ENCODE data around the gene OGN. TPM values are rescaled to one million over a fixed set of nuclear protein-coding genes. Genes with fewer than 3 reads are reported as not detected.

OGN gene
- total and polyA plus RNA-seq, 2 donors (not counting 3 experiments of a cell fraction or from before 2014, with no cell fraction given): not detected

DNA sequence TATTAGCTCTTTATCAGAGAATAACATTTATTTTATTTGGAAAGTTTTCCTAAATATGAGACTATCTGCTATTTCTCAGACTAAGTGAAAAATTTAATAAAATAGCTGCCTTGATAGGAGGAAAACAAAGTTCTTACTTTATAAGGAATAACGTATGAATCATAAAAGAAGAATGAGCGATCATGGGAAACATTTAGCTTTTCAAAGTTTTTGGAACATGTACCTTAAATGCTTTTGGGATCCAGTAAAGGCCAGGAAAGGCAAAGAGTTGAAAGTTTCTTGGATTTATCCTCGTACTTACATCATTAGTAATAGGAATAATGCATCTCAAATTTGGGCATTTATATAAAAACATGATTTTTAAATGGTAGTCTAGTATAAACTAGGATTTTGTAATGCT, 19.4 kb downstream of the OGN start:
- H3K27ac ChIP-seq (ENCODE audit: insufficient read depth, low read depth, low read length): no peak overlapping the region
- no peaks in the 10 kb centered on the region for H3K27me3 ChIP-seq (ENCODE audit: control insufficient read depth in 2 of 2, insufficient read depth in 2 of 2, low read length in 2 of 2)
- peak; percentile 24 for DNase-seq (ENCODE audit: low read depth, low spot score)
- H3K9ac ChIP-seq (replicated peaks; ENCODE audit: extremely low read depth, insufficient read depth, low read length): peak overlapping the region; percentile 6
- no peaks in the 10 kb centered on the region for H3K9me1 ChIP-seq (replicated peaks; ENCODE audit: control insufficient read depth, extremely low read depth, insufficient read depth, low read length)
- ChIA-PET POLR2A (no interaction called here), CTCF (interaction anchor here (1.1 to 1.5 kb wide), 2 partner anchors 32 to 192 kb away, joined by 3 read pairs; no protein-coding TSS in a partner anchor)
- intact Hi-C loops (cut with micrococcal nuclease): no loop called here
- H3K4me2 ChIP-seq (ENCODE audit: insufficient read depth, low read length): peak overlapping the region; percentile 4
- dilution Hi-C loops (cut with MboI; ENCODE audit: extremely low pct_ligation_motif_present, low sequenced_read_pairs): no loop called here
- no peak for FAIRE-seq
- no peaks in the 10 kb centered on the region for H3K9me3 ChIP-seq (replicated peaks; ENCODE audit: control insufficient read depth, insufficient read depth, low read length)
- TF ChIP-seq EZH2 (IDR thresholded peaks at IDR 0.05; ENCODE audit: borderline replicate concordance, low read depth, low read length, severe bottlenecking): no peak
- TF ChIP-seq POLR2A (IDR thresholded peaks at IDR 0.05; ENCODE audit: low read depth, low read length): no peak
- no peak for TF ChIP-seq FOS (IDR thresholded peaks at IDR 0.05; ENCODE audit: borderline replicate concordance, insufficient read depth, low read length)
- no peaks in the 10 kb centered on the region for H3K79me2 ChIP-seq (ENCODE audit: control insufficient read depth, insufficient read depth, low read length)
- BruUV-seq (replicated peaks): no TSS peak
- no peaks in the 10 kb centered on the region for H3K36me3 ChIP-seq (ENCODE audit: control insufficient read depth in 2 of 2, extremely low read depth in 1 of 2, insufficient read depth in 2 of 2, low read length in 2 of 2)
- H4K20me1 ChIP-seq (replicated peaks; ENCODE audit: control insufficient read depth, extremely low read depth, insufficient read depth, low read length): no peaks in the 10 kb centered on the region
- H3K4me1 ChIP-seq (ENCODE audit: control insufficient read depth, extremely low read depth, insufficient read depth, low read length): peaks cover 6% of the 10 kb centered on the region
- H3K4me3 ChIP-seq (replicated peaks in 1 of 3; ENCODE audit: insufficient read depth in 1 of 3, low read depth in 1 of 3, low read length in 3 of 3): no peak overlapping the region
- no peak overlapping the region for H2AFZ ChIP-seq (ENCODE audit: low read depth, low read length)

DNA sequence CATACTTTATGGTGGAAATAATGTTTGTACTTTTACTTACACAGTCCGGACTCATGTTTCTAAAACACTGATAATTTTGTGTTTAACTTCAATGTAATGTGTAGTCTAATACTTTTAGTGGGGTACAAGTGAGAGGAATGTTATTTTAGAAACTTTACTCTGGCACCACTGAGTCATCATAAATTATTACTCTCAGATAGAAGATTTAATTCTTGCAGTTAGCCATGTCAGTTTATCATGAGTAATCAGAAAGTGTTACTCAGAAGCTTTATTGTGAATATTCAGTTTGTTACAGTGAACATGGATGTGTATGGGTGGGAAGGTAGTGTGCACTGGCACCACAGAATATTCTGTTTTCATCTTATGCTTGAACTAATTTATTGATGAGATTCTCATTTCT, 20.0 kb downstream of the OGN start:
- ChIA-PET POLR2A (no interaction called here), CTCF (interaction anchor here (0.6 to 1.5 kb wide), 5 partner anchors 18 to 193 kb away, joined by 3 to 4 read pairs (median 3); no protein-coding TSS in a partner anchor)
- intact Hi-C loops (cut with micrococcal nuclease) (no loop called here), dilution Hi-C loops (cut with MboI; ENCODE audit: extremely low pct_ligation_motif_present, low sequenced_read_pairs) (no loop called here)
- Histone ChIP-seq H3K36me3 (ENCODE audit: control insufficient read depth in 2 of 2, extremely low read depth in 1 of 2, insufficient read depth in 2 of 2, low read length in 2 of 2) (no peaks in the 10 kb centered on the region), H3K27ac (ENCODE audit: insufficient read depth, low read depth, low read length) (no peak overlapping the region), H3K9me1 (replicated peaks; ENCODE audit: control insufficient read depth, extremely low read depth, insufficient read depth, low read length) (no peaks in the 10 kb centered on the region), H4K20me1 (replicated peaks; ENCODE audit: control insufficient read depth, extremely low read depth, insufficient read depth, low read length) (no peaks in the 10 kb centered on the region), H3K79me2 (ENCODE audit: control insufficient read depth, insufficient read depth, low read length) (no peaks in the 10 kb centered on the region), H2AFZ (ENCODE audit: low read depth, low read length) (no peak overlapping the region), H3K4me1 (ENCODE audit: control insufficient read depth, extremely low read depth, insufficient read depth, low read length) (peaks cover 6% of the 10 kb centered on the region), H3K9me3 (replicated peaks; ENCODE audit: control insufficient read depth, insufficient read depth, low read length) (no peaks in the 10 kb centered on the region), H3K9ac (replicated peaks; ENCODE audit: extremely low read depth, insufficient read depth, low read length) (peak overlapping the region; percentile 6), H3K4me3 (replicated peaks in 1 of 3; ENCODE audit: insufficient read depth in 1 of 3, low read depth in 1 of 3, low read length in 3 of 3) (no peak overlapping the region), H3K27me3 (ENCODE audit: control insufficient read depth in 2 of 2, insufficient read depth in 2 of 2, low read length in 2 of 2) (no peaks in the 10 kb centered on the region), H3K4me2 (ENCODE audit: insufficient read depth, low read length) (peak overlapping the region; percentile 4)
- FAIRE-seq: no peak
- no peak for TF ChIP-seq POLR2AphosphoS5 (IDR thresholded peaks at IDR 0.05; ENCODE audit: insufficient read depth, low read depth, low read length)
- TF ChIP-seq FOS (IDR thresholded peaks at IDR 0.05; ENCODE audit: borderline replicate concordance, insufficient read depth, low read length): peak; percentile 32
- TF ChIP-seq, protein P1, sequence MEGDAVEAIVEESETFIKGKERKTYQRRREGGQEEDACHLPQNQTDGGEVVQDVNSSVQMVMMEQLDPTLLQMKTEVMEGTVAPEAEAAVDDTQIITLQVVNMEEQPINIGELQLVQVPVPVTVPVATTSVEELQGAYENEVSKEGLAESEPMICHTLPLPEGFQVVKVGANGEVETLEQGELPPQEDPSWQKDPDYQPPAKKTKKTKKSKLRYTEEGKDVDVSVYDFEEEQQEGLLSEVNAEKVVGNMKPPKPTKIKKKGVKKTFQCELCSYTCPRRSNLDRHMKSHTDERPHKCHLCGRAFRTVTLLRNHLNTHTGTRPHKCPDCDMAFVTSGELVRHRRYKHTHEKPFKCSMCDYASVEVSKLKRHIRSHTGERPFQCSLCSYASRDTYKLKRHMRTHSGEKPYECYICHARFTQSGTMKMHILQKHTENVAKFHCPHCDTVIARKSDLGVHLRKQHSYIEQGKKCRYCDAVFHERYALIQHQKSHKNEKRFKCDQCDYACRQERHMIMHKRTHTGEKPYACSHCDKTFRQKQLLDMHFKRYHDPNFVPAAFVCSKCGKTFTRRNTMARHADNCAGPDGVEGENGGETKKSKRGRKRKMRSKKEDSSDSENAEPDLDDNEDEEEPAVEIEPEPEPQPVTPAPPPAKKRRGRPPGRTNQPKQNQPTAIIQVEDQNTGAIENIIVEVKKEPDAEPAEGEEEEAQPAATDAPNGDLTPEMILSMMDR (IDR thresholded peaks at IDR 0.05; ENCODE audit: extremely low read depth in 1 of 2, insufficient read depth in 1 of 2, low read depth in 1 of 2, low read length in 2 of 2): no peak
- no peak for TF ChIP-seq EZH2 (IDR thresholded peaks at IDR 0.05; ENCODE audit: borderline replicate concordance, low read depth, low read length, severe bottlenecking)
- peak; percentile 55 for DNase-seq (ENCODE audit: low read depth, low spot score)
- BruUV-seq (replicated peaks): no TSS peak

Data from endothelial cell of umbilical vein (primary cell).